Endothelial cell of umbilical vein (primary cell): ENCODE results near the gene RIMS3. TPM values are rescaled to one million over a fixed set of nuclear protein-coding genes. Genes with fewer than 3 reads are reported as not detected.

Source experiments
- BruUV-seq: library from RNA; stranded (reverse); fragments of 400-500 nt; replicated peaks from 2 replicates; lab custom pipeline; 2021; lab: Mats Ljungman, UMichigan
- CTCF ChIA-PET: fragments of 300-600, 350-600 bp; sonication (Branson Sonifier 250); formaldehyde crosslinking; loops from one replicate; lab custom pipeline; 2021; ENCODE audit warnings: antibody characterized with exemption, inconsistent platforms; lab: Charles Lee
- POLR2A ChIA-PET: fragments of 300-600, 350-600 bp; sonication (Branson Sonifier 250); formaldehyde crosslinking; loops from one replicate; lab custom pipeline; 2021; ENCODE audit warnings: antibody characterized with exemption, inconsistent platforms; lab: Charles Lee
- DNase-seq: peaks from one replicate; pipeline ENCODE4 v3.0.0-alpha.2; 2011; ENCODE audit warnings: low read depth, low spot score
- FAIRE-seq: peaks from 2 replicates; lab custom pipeline; 2011; peaks lifted over from hg19 to GRCh38; lab: Jason Lieb, UNC
- H2AFZ ChIP-seq: 2 replicates; pipeline ENCODE4 v1.6.0; 2012; ENCODE audit warnings: low read depth, low read length, control low read depth, inconsistent platforms
- H3K27ac ChIP-seq: 2 replicates; pipeline ENCODE4 v1.5.1; 2011; ENCODE audit warnings: low read depth, mild to moderate bottlenecking, control low read depth, low read length, moderate library complexity; ENCODE audit not compliant: insufficient read depth
- H3K27me3 ChIP-seq, 2 experiments: 2 replicates each; pipeline versions ENCODE4 v1.6.0 to v1.6.1; 2011; ENCODE audit warnings: low read length in 2 of 2, mixed read lengths in 1 of 2; ENCODE audit not compliant: control insufficient read depth in 2 of 2, insufficient read depth in 2 of 2
- H3K36me3 ChIP-seq, 2 experiments: 2 replicates in 1 of 2; 3 replicates in 1 of 2; pipeline ENCODE4 v1.5.1; 2011; ENCODE audit warnings: low read length in 2 of 2, mild to moderate bottlenecking in 1 of 2, moderate library complexity in 1 of 2; ENCODE audit not compliant: control insufficient read depth in 2 of 2, insufficient read depth in 2 of 2; ENCODE audit errors: extremely low read depth in 1 of 2
- H3K4me1 ChIP-seq: 3 replicates; pipeline ENCODE4 v1.5.1; 2011; ENCODE audit warnings: mild to moderate bottlenecking, low read length; ENCODE audit not compliant: control insufficient read depth, insufficient read depth; ENCODE audit errors: extremely low read depth
- H3K4me2 ChIP-seq: 2 replicates; pipeline ENCODE4 v1.6.1; 2011; ENCODE audit warnings: low read length, control low read depth, mixed read lengths; ENCODE audit not compliant: insufficient read depth
- H3K4me3 ChIP-seq, 3 experiments: fragments of 200-600 bp in 1 of 3; sonication (generic), shearing (Covaris generic) in 1 of 3; replicated peaks in 1 of 3; 2 replicates each; pipeline ENCODE4 v1.5.1; 2011 to 2016; ENCODE audit warnings: control low read depth in 3 of 3, low read length in 3 of 3, mild to moderate bottlenecking in 2 of 3, inconsistent platforms in 1 of 3, low read depth in 1 of 3, moderate library complexity in 1 of 3; ENCODE audit not compliant: insufficient read depth in 1 of 3
- H3K79me2 ChIP-seq: 2 replicates; pipeline ENCODE4 v1.6.0; 2012; ENCODE audit warnings: low read length, inconsistent platforms; ENCODE audit not compliant: control insufficient read depth, insufficient read depth
- H3K9ac ChIP-seq: replicated peaks from 2 replicates; pipeline ENCODE3; 2011; ENCODE audit warnings: low read length, control low read depth; ENCODE audit not compliant: insufficient read depth; ENCODE audit errors: extremely low read depth
- H3K9me1 ChIP-seq: replicated peaks from 3 replicates; pipeline ENCODE4 v1.6.0; 2011; ENCODE audit warnings: mild to moderate bottlenecking, low read length; ENCODE audit not compliant: control insufficient read depth, insufficient read depth; ENCODE audit errors: extremely low read depth
- H3K9me3 ChIP-seq: replicated peaks from 2 replicates; pipeline ENCODE4 v1.5.1; 2012; ENCODE audit warnings: low read length, inconsistent platforms; ENCODE audit not compliant: control insufficient read depth, insufficient read depth
- H4K20me1 ChIP-seq: replicated peaks from 2 replicates; pipeline ENCODE3; 2011; ENCODE audit warnings: mild to moderate bottlenecking, low read length; ENCODE audit not compliant: control insufficient read depth, insufficient read depth; ENCODE audit errors: extremely low read depth
- CTCF ChIP-seq, 2 donors: IDR thresholded peaks; 1 replicate in 1 of 2; 2 replicates in 1 of 2; pipeline ENCODE4 v1.5.1; 2011; ENCODE audit warnings: low read length in 2 of 2, mild to moderate bottlenecking in 2 of 2, moderate library complexity in 2 of 2, control low read depth in 1 of 2, inconsistent platforms in 1 of 2, low read depth in 1 of 2; ENCODE audit not compliant: insufficient read depth in 1 of 2; ENCODE audit errors: extremely low read depth in 1 of 2
- EZH2 ChIP-seq: IDR thresholded peaks from 2 replicates; pipeline ENCODE4 v1.6.1; 2012; ENCODE audit warnings: borderline replicate concordance, low read depth, mild to moderate bottlenecking, moderate library complexity, low read length, inconsistent platforms; ENCODE audit not compliant: severe bottlenecking
- FOS ChIP-seq: IDR thresholded peaks from 2 replicates; pipeline ENCODE4 v1.6.1; 2011; ENCODE audit warnings: mild to moderate bottlenecking, low read length, moderate library complexity, borderline replicate concordance; ENCODE audit not compliant: insufficient read depth
- GATA2 ChIP-seq: IDR thresholded peaks from 2 replicates; pipeline ENCODE4 v1.7.0; 2011; ENCODE audit warnings: low read depth, mild to moderate bottlenecking, moderate library complexity, mixed read lengths, low read length; ENCODE audit not compliant: insufficient read length, insufficient read depth
- JUN ChIP-seq: IDR thresholded peaks from 2 replicates; pipeline ENCODE4 v1.6.1; 2011; ENCODE audit warnings: borderline replicate concordance, low read depth; ENCODE audit not compliant: insufficient read length, insufficient read depth
- MAX ChIP-seq: IDR thresholded peaks from 2 replicates; pipeline ENCODE4 v1.6.1; 2011; ENCODE audit not compliant: insufficient read depth, insufficient read length
- MYC ChIP-seq: IDR thresholded peaks from one replicate; pipeline ENCODE4 v1.6.1; 2011; ENCODE audit warnings: mild to moderate bottlenecking, low read depth, low read length
- POLR2A ChIP-seq: IDR thresholded peaks from 2 replicates; pipeline ENCODE4 v1.6.1; 2012; ENCODE audit warnings: low read depth, mild to moderate bottlenecking, control low read depth, low read length
- POLR2AphosphoS5 ChIP-seq: IDR thresholded peaks from 2 replicates; pipeline ENCODE4 v1.6.1; 2012; ENCODE audit warnings: low read depth, mild to moderate bottlenecking, control low read depth, low read length, moderate library complexity; ENCODE audit not compliant: insufficient read depth
- dilution Hi-C: fragments of 300-500 bp; cut with MboI; formaldehyde crosslinking; loops from one replicate; pipeline ENCODE4 v1.15.0; 2019; ENCODE audit warnings: low sequenced_read_pairs; ENCODE audit not compliant: extremely low pct_ligation_motif_present
- intact Hi-C: fragments of 100-400 bp; cut with micrococcal nuclease; formaldehyde crosslinking; loops from one replicate; pipeline ENCODE4 v1.10.0; 2022
- polyA plus RNA-seq, 4 experiments: library from polyadenylated mRNA; depleted of rRNA in 3 of 4; stranded (reverse) in 3 of 4; unstranded in 1 of 4; fragments of >200 nt; gene quantifications; 2 replicates each; pipeline versions ENCODE4 v1.2.1 to v1.2.3, GENCODE V29; 2011 to 2012; ENCODE audit warnings: missing spikeins in 1 of 4
- total RNA-seq: library from RNA; stranded (reverse); gene quantifications from 2 replicates; pipeline ENCODE4 v1.2.3, GENCODE V29; 2021

Gene RIMS3
- total and polyA plus RNA-seq, 2 donors (not counting 3 experiments of a cell fraction or from before 2014, with no cell fraction given) = 0.14 to 0.15 TPM

- FAIRE-seq (no peak), DNase-seq (no peak)
- Histone ChIP-seq H3K27ac (no peak overlapping the region), H3K4me2 (no peak overlapping the region), H3K36me3 (no peaks in the 10 kb centered on the region), H3K79me2 (no peaks in the 10 kb centered on the region), H4K20me1 (no peaks in the 10 kb centered on the region), H3K9me3 (no peaks in the 10 kb centered on the region), H3K4me1 (no peaks in the 10 kb centered on the region), H3K27me3 (no peaks in the 10 kb centered on the region), H2AFZ (no peak overlapping the region), H3K9ac (no peak overlapping the region), H3K9me1 (no peaks in the 10 kb centered on the region), H3K4me3 (no peak overlapping the region)
- intact Hi-C loops (no loop called here), dilution Hi-C loops (no loop called here)
- no peak for TF ChIP-seq POLR2A
- no peak for TF ChIP-seq MAX
- TF ChIP-seq MYC = no peak
- TF ChIP-seq GATA2 = no peak
- TF ChIP-seq EZH2 = no peak
- no peak for TF ChIP-seq FOS
- TF ChIP-seq POLR2AphosphoS5 = no peak
- no peak for TF ChIP-seq CTCF (IDR thresholded peaks at IDR 0.05; ENCODE audit: extremely low read depth in 1 of 2, insufficient read depth in 1 of 2, low read depth in 1 of 2, low read length in 2 of 2)
- no peak for TF ChIP-seq JUN
- CTCF ChIA-PET = interaction anchor here (1.3 to 2.8 kb wide), 2 partner anchors 61 to 181 kb away, joined by 3 to 12 read pairs; no protein-coding TSS in a partner anchor
- BruUV-seq = no TSS peak
- POLR2A ChIA-PET = no interaction called here
Observed at GRCh38 chr1:40593449-40594186, 71.9 kb downstream of the RIMS3 start.
